GM20000 (cell line): Measurements from ENCODE around the gene ATXN2L.
"Not testable (repeated sequence)": the region's sequence is repeated elsewhere in the genome, so short reads cannot be mapped to it uniquely, and the experiment has no call there.

Experiments
- DNase-seq: peaks from one replicate; pipeline ENCODE4 v3.0.0; 2012; ENCODE audit warnings: low spot score
- TF ChIP-seq, protein P1 (sequence below): IDR thresholded peaks from 2 replicates; pipeline ENCODE4 v1.5.1; 2012; ENCODE audit warnings: mild to moderate bottlenecking, control low read depth; ENCODE audit errors: extremely low read depth, missing control alignments

Gene ATXN2L

DNA sequence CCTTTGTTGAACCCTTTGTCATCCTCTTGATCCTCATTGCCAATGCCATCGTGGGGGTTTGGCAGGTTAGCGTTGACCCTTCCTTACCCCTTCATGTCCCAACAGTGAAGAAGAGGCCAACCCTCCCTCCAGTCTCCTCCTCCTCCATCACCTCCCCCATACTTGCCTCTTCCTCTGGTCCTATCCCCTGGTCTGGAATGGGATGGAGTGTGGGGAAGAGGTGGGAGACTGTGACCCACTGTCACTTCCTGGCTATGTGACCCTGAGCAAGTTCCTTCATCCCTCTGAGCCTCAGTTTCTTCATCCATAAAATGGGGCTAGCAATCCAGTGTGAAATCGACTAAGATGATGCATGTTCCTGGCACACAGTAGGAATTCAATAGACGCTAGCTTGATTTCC, 58.2 kb downstream of the ATXN2L start:
- TF ChIP-seq, protein P1, sequence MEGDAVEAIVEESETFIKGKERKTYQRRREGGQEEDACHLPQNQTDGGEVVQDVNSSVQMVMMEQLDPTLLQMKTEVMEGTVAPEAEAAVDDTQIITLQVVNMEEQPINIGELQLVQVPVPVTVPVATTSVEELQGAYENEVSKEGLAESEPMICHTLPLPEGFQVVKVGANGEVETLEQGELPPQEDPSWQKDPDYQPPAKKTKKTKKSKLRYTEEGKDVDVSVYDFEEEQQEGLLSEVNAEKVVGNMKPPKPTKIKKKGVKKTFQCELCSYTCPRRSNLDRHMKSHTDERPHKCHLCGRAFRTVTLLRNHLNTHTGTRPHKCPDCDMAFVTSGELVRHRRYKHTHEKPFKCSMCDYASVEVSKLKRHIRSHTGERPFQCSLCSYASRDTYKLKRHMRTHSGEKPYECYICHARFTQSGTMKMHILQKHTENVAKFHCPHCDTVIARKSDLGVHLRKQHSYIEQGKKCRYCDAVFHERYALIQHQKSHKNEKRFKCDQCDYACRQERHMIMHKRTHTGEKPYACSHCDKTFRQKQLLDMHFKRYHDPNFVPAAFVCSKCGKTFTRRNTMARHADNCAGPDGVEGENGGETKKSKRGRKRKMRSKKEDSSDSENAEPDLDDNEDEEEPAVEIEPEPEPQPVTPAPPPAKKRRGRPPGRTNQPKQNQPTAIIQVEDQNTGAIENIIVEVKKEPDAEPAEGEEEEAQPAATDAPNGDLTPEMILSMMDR, result no peak
- no peak for DNase-seq

DNA sequence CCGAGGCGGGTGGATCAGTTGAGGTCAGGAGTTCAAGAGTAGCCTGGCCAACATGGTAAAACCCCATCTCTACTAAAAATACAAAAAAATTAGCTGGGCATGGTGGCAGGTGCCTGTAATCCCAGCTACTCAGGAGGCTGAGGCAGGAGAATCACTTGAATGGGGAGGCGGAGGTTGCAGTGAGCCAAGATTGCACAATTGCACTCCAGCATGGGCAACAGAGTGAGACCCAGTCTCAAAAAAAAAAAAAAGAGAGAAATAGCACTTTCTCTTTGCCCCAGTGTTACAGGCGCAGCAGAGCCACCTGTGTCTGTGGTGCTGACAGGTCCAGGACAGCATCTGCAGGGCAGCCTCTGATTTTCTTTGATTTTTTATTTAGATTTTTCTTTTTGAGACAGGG, 58.8 kb downstream of the ATXN2L start:
- DNase-seq, result not testable (repeated sequence)

DNA sequence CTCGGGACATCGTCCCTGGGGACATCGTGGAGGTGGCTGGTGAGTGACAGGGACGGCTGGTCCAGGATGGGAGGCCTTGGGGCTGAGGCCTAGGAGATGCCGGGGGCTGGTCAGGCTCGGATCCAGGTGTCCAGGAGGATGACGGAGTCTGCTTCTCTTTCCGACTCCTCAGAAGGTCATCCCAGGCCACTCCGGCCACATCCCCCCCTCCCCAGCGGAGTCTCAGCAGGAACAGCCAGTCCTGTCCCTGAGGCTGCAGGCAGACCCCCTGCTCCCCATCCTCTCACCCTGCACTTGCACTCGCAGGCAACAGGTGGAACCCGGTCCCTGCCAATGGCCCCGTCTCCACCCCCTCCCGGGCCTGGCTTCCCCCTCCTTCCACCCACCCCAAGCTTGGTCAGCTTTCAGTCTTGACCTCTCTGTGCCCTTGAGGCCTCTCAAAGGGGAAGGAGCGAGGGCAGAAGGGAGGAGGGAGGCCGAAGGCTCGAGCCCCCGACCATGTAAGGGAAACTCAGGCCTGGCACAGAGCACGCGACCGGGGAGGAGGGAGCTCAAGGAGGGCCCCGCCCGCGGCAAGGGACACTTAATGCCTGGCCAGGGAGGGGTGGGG, 59.9 kb downstream of the ATXN2L start:
- DNase-seq, result no peak
- TF ChIP-seq, protein P1, result no peak

DNA sequence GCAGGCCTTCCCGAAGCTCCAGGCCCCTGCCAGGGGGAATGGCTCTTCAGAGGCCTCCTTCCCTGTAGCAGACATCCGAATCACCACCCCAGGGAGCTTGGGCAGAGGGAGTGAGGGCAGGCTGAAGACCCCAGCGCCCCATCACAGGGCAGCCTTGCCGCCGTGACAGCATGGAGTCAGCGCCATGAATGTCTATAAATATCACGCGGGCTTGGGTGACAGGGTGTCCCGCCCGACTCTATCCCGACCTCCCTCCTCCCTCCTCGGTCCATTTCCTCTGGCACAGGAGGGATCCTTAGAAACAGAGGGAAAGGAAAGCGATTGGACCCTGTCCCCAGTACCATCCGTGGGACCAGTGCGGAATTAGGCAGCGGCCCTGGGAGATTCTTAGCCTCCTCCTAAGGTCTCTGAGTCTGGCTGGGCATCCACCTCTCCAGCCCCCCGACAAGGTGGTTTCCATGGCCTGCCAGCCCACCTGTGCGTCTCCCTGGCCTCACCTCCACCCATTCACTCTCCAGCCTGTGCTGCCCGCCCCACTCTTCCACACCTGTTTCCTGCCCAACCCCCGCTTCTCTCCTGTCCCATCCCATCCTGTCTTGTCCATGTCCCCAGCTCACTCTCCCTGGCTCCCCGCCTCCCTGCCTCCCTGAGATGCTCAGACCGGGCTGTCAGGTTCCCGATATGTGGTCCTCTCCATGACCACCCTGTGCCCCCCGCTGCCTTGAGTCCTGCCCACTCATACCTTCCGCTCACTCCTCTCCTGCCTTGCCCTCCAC, 60.6 kb downstream of the ATXN2L start:
- DNase-seq, result no peak
- TF ChIP-seq, protein P1, result no peak

DNA sequence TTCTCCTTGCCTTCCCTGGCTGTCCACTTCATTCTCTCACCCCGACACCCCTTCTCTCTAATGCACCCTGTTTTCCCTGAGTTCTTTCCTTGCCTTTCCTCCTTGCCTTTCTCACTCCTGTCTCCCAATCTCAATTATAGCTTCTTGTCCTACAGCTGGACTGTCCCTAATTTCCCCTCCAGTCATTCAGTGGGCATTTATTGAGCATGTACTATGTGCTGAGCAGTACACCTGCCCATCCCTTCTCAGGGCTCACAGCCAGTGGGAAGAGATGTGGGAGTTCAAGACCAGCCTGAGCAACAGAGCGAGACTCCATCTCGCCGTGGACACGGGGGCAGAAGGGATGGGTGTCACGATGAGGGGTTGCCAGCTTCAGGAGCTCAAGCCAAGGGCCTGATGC, 61.2 kb downstream of the ATXN2L start:
- DNase-seq, result no peak
- TF ChIP-seq, protein P1, result no peak
